ENCODE measurements around the gene FMO4.
"Not testable (repeated sequence)": the region's sequence is repeated elsewhere in the genome, so short reads cannot be mapped to it uniquely, and the experiment has no call there.

DNA sequence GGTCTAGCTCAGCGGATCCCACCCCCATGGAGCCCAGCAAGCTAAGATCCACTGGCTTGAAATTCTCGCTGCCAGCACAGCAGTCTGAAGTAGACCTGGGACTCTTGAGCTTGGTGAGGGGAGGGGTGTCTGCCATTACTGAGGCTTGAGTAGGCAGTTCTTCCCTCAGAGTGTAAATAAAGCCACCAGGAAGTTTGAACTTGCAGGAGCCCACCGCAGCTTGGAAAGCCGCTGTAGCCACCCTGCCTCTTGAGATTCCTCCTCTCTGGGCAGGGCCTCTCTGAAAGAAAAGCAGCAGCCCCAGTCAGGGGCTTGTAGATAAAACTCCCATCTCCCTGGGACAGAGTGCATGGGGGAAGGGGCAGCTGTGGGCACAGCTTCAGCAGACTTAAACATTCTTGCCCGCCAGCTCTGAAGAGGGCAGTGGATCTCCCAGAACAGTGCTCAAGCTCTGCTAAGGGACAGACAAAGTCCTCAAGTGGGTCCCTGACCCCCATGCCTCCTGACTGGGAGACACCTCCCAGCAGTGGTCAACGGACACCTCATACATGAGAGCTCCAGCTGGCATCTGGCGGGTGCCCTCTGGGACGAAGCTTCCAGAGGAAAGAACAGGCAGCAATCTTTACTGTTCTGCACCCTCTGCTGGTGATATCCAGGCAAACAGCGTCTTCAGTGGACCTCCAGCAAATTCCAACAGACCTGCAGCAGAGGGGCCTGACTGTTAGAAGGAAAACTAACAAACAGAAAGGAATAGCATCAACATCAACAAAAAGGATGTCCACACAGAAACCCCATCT is 45.9 kb downstream of the FMO4 start:
- not testable (repeated sequence) for TF ChIP-seq HCFC1 (IDR thresholded peaks at IDR 0.05; ENCODE audit: low read length); EZH2 (IDR thresholded peaks at IDR 0.05; ENCODE audit: borderline replicate concordance, control insufficient read depth, low read depth, low read length); CTCF (IDR thresholded peaks at IDR 0.05 in 2 of 3, conservative IDR thresholded peaks at IDR 0.05 in 1 of 3; ENCODE audit: control insufficient read depth in 2 of 3, extremely low read depth in 1 of 3, insufficient read depth in 1 of 3, low read depth in 3 of 3, low read length in 3 of 3); POLR2A (IDR thresholded peaks at IDR 0.05; ENCODE audit: low read depth, low read length); TCF7 (IDR thresholded peaks at IDR 0.05; ENCODE audit: borderline replicate concordance); SPI1 (IDR thresholded peaks at IDR 0.05; ENCODE audit: borderline replicate concordance, insufficient read depth, low read depth, low read length); JUND (IDR thresholded peaks at IDR 0.05; ENCODE audit: low read depth, low read length); NFYB (IDR thresholded peaks at IDR 0.05; ENCODE audit: insufficient read depth, low read depth, low read length); FOS (IDR thresholded peaks at IDR 0.05; ENCODE audit: borderline replicate concordance, extremely low read depth, insufficient read length); NR2C2 (IDR thresholded peaks at IDR 0.05; ENCODE audit: borderline replicate concordance, control insufficient read depth, insufficient read length, low read depth)
